ENCODE data around the gene SRMS.

SRMS gene

GRCh38 chr20:63536997-63537524 lies 10.5 kb downstream of the SRMS start, which contains the start of gene PTK6:
PTK6 (minus strand) TSS chr20:63537376; CDS start chr20:63537314, 62 bp downstream.
- FAIRE-seq = no peak

GRCh38 chr20:63536241-63536977 lies 11.1 kb downstream of the SRMS start:
- no peak for FAIRE-seq

GRCh38 chr20:63534831-63535651 lies 12.5 kb downstream of the SRMS start:
- FAIRE-seq = no peak

DNA sequence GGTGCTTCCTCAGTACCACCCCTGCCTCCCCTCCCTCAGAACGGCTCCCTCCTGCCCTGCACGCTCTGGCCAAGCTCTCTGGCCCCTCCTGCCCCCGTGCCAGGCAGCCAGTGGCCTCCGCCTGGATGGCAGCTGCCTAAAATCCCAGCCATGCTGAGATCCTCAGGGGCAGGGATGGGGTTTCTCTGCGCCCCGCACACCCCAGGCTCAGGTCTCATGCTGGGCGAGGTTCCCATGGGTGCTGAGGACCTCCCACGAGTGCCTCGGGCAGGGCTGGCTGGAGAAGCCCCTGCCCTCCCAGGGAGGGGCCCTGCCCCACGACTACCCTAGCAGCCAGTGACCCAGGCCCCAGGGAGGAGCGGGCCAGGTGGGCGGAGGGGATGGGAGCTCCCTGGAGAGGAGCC lies 13.1 kb downstream of the SRMS start:
- FAIRE-seq = no peak

GRCh38 chr20:63533871-63534393 lies 13.6 kb downstream of the SRMS start:
- FAIRE-seq = no peak

- no peak for FAIRE-seq
Measured at GRCh38 chr20:63533388-63533787, 14.2 kb downstream of the SRMS start.

DNA sequence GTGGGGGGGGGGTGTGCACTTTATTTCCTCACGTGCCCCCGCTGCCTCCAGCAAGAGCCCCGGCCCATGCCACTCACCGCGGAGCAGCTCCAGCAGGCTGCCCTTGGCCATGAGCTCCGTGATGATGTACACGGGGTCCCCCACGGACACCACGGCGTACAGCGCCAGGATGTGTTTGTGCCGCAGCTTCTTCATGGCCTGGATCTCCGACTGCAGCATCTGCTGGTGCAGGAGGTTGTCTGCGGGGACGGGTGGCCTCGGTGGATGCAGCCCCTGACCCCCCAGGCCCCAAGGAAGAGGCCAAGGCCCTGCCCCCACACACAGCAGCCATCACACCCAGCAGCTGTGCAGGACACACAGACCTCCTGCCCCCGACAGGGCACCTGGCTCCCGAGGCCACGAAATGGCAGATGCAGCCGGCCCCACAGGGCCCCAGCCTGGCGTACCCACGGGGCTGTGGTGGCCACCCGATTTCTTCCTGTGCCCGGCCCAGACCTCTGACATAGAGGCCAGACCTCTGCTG lies 15.0 kb downstream of the SRMS start:
- FAIRE-seq = no peak

DNA sequence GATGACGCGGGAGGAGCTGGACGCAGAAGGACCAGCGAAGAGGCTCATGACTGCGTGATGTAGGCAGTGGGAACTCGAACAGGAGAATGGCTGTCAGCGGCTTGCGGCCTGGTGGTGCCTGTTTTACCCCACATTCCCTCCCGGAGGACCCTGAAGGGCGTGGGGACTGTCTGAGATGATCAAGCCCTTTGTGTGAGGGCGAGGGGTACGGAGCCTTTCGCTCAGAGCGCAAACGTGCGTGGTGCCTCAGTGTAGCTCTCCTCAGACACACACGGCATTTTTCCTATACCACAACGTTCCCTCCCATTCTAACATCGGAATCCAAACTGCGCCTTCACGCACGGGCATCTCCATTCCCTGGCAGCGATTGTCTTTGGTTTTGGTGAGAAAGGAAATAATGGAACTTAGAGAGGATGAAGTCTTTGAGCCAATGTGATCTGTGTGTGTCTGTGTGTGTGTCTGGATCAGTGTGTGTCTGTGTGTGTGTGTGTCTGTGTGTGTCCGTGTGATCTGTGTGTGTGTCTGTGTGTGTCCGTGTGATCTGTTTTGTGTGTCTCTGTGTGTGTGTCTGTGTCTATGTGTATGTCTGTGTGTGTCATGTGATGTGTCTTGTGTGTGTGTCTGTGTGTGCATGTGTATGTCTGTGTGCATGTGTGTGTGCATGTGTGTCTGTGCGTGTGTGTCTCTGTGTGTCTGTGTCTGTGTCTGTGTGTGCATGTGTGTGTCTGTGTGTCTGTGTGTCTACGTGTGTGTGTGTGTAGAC lies 15.7 kb downstream of the SRMS start:
- FAIRE-seq = no peak

DNA sequence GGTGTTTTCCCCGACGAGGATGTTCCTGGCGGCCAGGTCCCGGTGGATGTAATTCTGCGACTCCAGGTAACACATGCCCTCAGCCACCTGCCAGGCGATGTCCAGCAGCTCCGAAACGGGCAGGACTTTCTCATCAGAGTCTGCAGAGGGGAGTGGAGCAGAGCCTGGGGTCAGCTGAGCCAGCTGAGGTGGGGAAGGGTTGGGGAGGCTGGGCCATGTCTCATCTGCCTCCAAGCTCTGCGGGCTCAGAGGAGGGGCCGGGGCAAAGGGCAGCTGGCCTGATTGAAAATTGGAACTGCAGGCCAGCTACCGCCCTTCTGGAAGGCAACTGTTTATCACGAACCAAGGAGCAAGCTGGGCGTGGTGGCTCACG lies 16.8 kb downstream of the SRMS start:
- FAIRE-seq = no peak

- FAIRE-seq = no peak
Measured at GRCh38 chr20:63529861-63530787, 17.4 kb downstream of the SRMS start.

GRCh38 chr20:63529180-63529860 lies 18.2 kb downstream of the SRMS start:
- no peak for FAIRE-seq

- FAIRE-seq = no peak
Measured at GRCh38 chr20:63527184-63527583, 20.4 kb downstream of the SRMS start.

GRCh38 chr20:63525971-63526370 lies 21.6 kb downstream of the SRMS start:
- FAIRE-seq = no peak

GRCh38 chr20:63525185-63525584 lies 22.4 kb downstream of the SRMS start:
- no peak for FAIRE-seq

DNA sequence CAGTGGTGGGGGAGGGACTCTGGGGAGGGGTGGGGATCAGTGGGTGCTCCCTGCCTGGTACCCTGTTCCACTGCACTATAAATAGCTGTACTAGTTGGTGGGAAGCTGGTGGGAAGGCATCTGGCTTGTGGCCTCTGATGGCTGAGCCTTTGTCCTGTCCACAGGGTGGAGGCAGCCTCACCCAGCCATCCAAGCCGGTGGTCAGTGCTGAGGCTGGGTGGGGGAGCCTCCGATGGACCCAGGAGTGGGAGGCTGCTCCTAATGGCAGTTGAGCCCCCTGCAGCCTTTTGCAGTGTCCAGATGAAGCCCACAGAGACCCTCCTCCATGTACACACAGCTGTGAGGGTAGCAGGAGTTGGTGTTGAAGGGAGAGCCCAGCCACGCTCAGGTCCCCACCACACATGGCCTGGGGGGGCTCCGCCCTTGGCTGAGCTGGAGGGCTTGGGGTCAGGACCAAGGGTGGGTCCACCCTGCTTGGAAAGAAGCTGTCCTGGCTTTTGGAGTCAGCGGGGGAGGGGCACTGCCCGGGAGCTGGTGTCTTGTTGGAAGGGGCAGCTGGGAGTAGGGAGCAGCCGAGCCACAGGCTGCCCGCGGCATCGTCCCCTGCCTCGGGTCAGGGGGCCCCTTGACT lies 24.5 kb downstream of the SRMS start:
- no peak for FAIRE-seq

DNA sequence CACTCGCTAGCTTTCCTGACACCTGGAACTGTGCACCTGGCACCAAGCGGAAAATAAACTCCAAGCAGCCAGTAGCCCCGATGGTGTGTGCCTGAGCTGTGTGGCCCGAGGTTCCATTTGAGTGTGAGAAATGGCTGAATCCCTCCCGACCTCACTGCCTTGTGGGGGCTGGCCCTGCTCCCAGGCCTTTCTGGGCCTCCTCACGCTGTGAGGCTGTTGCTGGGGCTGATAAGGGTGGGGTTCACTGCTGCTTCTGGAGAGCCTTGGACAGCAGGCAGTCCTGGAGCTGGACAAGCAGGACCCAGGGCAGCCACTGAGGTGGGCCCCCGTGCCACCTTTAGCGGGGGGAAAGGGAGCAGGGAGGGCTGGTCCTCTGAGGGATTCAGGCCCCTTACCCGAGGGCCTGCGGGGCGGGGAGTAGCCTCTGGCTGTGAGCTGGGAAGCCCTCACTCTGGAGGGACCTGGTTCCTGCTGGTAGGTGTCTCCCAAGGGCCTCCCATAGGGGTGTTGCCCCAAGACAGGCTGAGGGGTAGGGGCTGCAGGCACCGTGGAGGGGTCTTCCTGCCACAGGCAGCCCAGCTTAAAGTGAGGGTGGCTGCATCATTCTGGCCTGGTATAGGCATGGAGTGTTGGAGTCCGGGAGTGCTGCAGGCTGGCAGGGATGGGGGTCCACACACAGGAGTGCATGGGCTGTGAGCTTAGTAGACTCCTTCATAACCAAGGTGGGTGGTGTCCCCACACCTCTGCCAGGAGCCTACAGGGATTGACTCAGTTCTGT lies 25.3 kb downstream of the SRMS start:
- FAIRE-seq = no peak

DNA sequence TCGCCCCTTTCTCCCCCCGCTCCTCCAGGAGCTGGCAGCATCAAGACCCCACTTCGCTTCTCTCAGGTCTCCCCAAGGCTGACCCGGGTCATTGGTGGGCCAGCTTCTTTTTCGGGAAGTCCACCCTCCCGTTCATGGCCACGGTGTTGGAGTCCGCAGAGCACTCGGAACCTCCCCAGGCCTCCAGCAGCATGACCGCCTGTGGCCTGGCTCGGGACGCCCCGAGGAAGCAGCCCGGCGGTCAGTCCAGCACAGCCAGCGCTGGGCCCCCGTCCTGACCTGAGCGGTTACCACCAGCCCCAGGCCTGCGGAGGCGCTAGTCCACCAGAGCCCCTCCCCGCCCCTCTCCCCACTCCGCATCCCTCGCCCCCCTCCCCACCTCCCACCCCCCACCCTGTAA lies 25.9 kb downstream of the SRMS start:
- no peak for FAIRE-seq

DNA sequence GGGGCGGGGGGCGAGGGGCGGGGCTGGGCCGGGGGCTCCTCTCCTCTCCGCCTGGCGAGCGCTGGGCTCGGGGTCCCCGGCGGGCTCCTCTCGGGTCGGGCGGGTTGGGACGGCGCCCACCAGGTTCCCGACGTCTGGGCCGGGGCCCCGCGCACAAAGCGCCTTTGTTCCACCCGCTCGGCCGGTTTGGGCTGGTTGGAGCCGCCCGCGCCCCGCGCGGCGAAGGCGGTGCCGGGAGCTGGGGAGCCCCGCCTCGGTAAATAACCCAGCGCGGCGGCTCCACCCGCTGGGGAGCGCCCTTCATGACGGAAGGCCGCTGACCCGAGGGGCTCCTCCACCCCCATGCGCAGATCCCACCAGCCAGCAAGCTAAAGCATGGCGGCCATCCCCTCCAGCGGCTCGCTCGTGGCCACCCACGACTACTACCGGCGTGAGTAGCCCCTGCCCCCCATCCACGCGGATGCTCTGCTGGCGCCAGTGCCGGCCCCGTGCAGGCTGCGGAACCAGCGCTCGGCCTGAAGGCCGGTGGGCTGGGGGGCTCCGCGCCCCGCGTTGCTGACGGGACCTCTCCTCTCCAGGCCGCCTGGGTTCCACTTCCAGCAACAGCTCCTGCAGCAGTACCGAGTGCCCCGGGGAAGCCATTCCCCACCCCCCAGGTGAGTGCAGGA lies 26.5 kb downstream of the SRMS start:
- no peak for FAIRE-seq

DNA sequence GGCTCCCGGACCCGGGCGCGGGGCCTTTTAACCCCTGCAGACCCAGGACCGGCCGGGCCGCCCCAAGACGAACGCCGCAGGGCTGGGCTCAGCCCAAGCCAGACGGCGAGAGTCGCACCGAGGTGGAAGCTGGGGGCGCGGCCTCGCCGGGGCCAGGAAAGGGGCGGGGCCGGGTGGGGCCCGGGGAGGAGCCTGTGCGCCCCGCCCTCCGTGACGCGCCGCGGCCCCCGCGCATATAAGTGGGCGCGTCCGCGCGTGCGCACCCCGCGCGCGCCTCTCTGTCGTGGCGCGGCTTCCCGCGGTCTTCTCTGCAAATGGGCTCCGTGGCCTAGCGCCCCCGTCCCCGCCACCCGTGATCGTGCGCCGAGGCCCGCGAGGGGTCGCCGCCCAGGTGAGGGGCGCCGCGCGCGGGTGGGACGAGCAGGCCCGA lies 27.0 kb downstream of the SRMS start, which contains the start of gene PPDPF:
PPDPF (plus strand) TSS at position 262 of the 430 bp plus-strand sequence. CDS start 544 bp downstream, outside the sequence.
- FAIRE-seq = no peak
